T-cell (primary cell): ENCODE data around the gene GABRD. TPM values are rescaled to one million over a fixed set of nuclear protein-coding genes. Genes with fewer than 3 reads are reported as not detected.

Experiments used
- ATAC-seq, 4 experiments: fragments of 200-7000 bp in 3 of 4; fragments of 150-1000 bp in 1 of 4; cut with Tn5 transposase; replicated peaks in 1 of 4; 1 replicate in 3 of 4; 2 replicates in 1 of 4; pipeline ENCODE4 v1.10.0; 2021; ENCODE audit warnings: moderate library complexity in 3 of 4, mild to moderate bottlenecking in 2 of 4, moderate number of reproducible peaks in 1 of 4
- CTCF ChIA-PET, 2 donors: fragments of 300-600 bp; sonication (Branson Sonifier 250); formaldehyde crosslinking; loops; one replicate each; lab custom pipeline; 2022; ENCODE audit warnings: antibody characterized with exemption in 2 of 2; lab: Charles Lee
- POLR2A ChIA-PET, 2 donors: fragments of 300-600 bp; sonication (Branson Sonifier 250); formaldehyde crosslinking; loops; one replicate each; lab custom pipeline; 2022; ENCODE audit warnings: antibody characterized with exemption in 2 of 2; lab: Charles Lee
- DNase-seq, 35 experiments: peaks; one replicate each; pipeline versions ENCODE4 v3.0.0 to v3.0.0-alpha.2; 2013 to 2023
- H3K27ac ChIP-seq: one replicate; pipeline ENCODE4 v1.5.1; 2013; ENCODE audit warnings: low read length
- H3K27me3 ChIP-seq, 2 experiments: replicated peaks in 1 of 2; 1 replicate in 1 of 2; 2 replicates in 1 of 2; pipeline versions ENCODE4 v1.6.1 to v1.7.0; 2013; ENCODE audit warnings: low read length in 1 of 2, mixed read lengths in 1 of 2; ENCODE audit not compliant: control insufficient read depth in 2 of 2, insufficient read depth in 2 of 2; ENCODE audit errors: extremely low read depth in 1 of 2
- H3K36me3 ChIP-seq, 2 donors: 1 replicate in 1 of 2; 2 replicates in 1 of 2; pipeline versions ENCODE4 v1.6.1 to v1.7.0; 2013; ENCODE audit warnings: low read length in 1 of 2; ENCODE audit not compliant: control insufficient read depth in 2 of 2, insufficient read depth in 1 of 2; ENCODE audit errors: extremely low read depth in 1 of 2
- H3K4me1 ChIP-seq, 2 experiments: 1 replicate in 1 of 2; 2 replicates in 1 of 2; pipeline versions ENCODE4 v1.6.1 to v1.7.0; 2013; ENCODE audit warnings: low read length in 2 of 2, mixed read lengths in 1 of 2; ENCODE audit not compliant: insufficient read depth in 2 of 2, control insufficient read depth in 1 of 2; ENCODE audit errors: extremely low read depth in 1 of 2
- H3K4me3 ChIP-seq, 2 donors: 1 replicate in 1 of 2; 2 replicates in 1 of 2; pipeline versions ENCODE4 v1.5.1 to v1.7.0; 2013; ENCODE audit warnings: mild to moderate bottlenecking in 2 of 2, low read length in 1 of 2, moderate library complexity in 1 of 2; ENCODE audit not compliant: control insufficient read depth in 1 of 2; ENCODE audit errors: extremely low read depth in 1 of 2
- H3K9me3 ChIP-seq: 2 replicates; pipeline ENCODE4 v1.7.0; 2013
- H3K27ac Mint-ChIP-seq, 2 donors: one replicate each; pipeline ENCODE4 v1.8.0; 2020 to 2021; ENCODE audit warnings: mild to moderate bottlenecking in 2 of 2, mixed read lengths in 2 of 2
- H3K27me3 Mint-ChIP-seq, 2 donors: one replicate each; pipeline ENCODE4 v1.8.0; 2021 to 2022; ENCODE audit warnings: mixed read lengths in 2 of 2
- H3K36me3 Mint-ChIP-seq: one replicate; pipeline ENCODE4 v1.8.0; 2021; ENCODE audit warnings: mixed read lengths
- H3K4me1 Mint-ChIP-seq, 3 donors: one replicate each; pipeline ENCODE4 v1.8.0; 2020 to 2022; ENCODE audit warnings: mixed read lengths in 3 of 3, mild to moderate bottlenecking in 1 of 3
- H3K4me3 Mint-ChIP-seq, 3 donors: one replicate each; pipeline ENCODE4 v1.8.0; 2020 to 2022; ENCODE audit warnings: mild to moderate bottlenecking in 3 of 3, mixed read lengths in 3 of 3, moderate library complexity in 3 of 3
- H3K9me3 Mint-ChIP-seq, 3 donors: one replicate each; pipeline ENCODE4 v1.8.0; 2020 to 2022; ENCODE audit warnings: mixed read lengths in 3 of 3
- WGBS: methylation state at CpG from one replicate; pipeline ENCODE4 v1.1.5; 2013; ENCODE audit warnings: missing lambda C conversion rate; ENCODE audit not compliant: insufficient coverage; 5-methylcytosine and 5-hydroxymethylcytosine counted together
- total RNA-seq, 35 experiments: library from RNA in 6 of 35; stranded (reverse) in 6 of 35; fragments of 120-200 nt in 1 of 35; gene quantifications; one replicate each; pipeline versions ENCODE4 v1.2.1 to v1.2.4 and lab custom pipeline; 2013 to 2026

GABRD gene
- total RNA-seq, 5 donors from 2014 or later (not counting 1 experiment from before 2014, with no cell fraction given), result 1.1 TPM; not detected in 4

DNA sequence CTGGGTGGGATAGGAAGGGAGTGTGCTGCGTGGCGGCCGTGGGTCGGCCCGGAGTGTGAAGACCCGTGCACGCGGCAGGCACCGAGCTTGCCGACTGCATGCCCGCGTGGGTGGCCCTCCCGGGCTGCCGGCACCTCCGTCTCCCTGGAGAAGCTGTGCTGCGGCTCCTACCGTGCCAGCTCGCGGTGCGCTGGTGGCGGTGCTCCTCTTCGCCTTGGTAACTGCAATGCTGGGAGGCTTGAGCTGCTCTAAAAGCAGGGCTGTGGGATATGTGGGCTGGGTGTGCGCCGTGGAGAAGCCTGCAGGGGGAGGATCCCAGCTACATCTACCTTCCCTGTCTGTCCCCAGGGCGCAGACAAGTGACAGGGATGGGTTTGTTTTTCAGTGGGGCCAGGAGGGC, 2.4 kb downstream of the GABRD start:
- H3K4me3 ChIP-seq, result no peak overlapping the region
- Mint-ChIP-seq H3K36me3 (no peaks in the 10 kb centered on the region), H3K9me3 (no peaks in the 10 kb centered on the region), H3K4me1 (peaks cover 10 to 19% (median 11%) of the 10 kb centered on the region in 3 donors), H3K27ac (no peak overlapping the region), H3K4me3 (peak overlapping the region in 1 of 3 donors; percentile 57), H3K27me3 (peaks cover 43 to 67% of the 10 kb centered on the region in 2 donors)
- H3K27ac ChIP-seq, result no peak overlapping the region
- no peaks in the 10 kb centered on the region for H3K36me3 ChIP-seq
- ChIA-PET POLR2A (no interaction called here), CTCF (interaction anchor here in 1 of 2 donors (0.5 kb wide), 1 partner anchor 58 kb away, joined by 4 read pairs; no protein-coding TSS in a partner anchor)
- no peaks in the 10 kb centered on the region for H3K9me3 ChIP-seq
- 93% methylated on average over 17 of the region's 25 CpGs for WGBS
- peaks cover 0 to 32% of the 10 kb centered on the region in 2 experiments for H3K4me1 ChIP-seq
- peaks cover 2 to 85% of the 10 kb centered on the region in 2 experiments for H3K27me3 ChIP-seq
- DNase-seq (no peak), ATAC-seq (no peak)

DNA sequence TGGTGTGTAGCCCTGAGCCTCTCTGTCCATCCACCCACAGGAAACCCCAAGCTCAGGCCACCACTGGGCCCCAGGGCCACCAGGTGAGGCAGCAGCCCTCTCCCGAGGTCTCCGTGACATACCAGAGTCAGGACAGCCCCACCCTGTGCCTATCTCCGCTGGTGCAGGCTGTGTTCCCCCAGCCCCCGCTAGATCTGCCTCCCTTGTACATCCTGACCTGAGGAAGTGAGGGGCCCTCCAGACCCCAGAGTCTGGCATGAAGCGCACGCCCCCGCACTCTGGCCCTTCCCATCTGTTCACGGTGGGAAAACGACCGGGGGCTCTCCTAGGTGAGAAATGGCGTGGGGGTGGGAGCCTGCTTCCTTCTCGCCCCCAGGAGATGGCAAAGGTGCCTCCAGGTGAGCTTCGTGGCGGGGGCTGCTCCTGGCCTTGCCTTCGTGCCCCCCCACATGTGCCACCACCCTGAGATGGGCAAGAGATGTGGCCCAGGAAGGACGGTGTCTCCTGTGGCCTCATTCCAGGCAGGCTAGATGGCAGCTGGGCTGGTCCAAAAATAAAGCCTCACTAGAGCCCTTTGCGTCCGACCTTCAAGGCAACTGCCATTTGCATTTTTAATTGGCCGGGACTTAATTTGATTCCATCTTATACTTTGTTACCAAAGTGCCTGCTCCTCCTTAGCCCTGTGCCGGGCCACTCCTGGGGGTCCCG, 3.1 kb downstream of the GABRD start:
- H3K27me3 Mint-ChIP-seq, result peaks cover 37 to 61% of the 10 kb centered on the region in 2 donors
- ChIA-PET POLR2A (no interaction called here), CTCF (no interaction called here)
- Histone ChIP-seq H3K9me3 (no peaks in the 10 kb centered on the region), H3K4me1 (peaks cover 0 to 32% of the 10 kb centered on the region in 2 experiments), H3K4me3 (no peak overlapping the region), H3K27me3 (peaks cover 2 to 81% of the 10 kb centered on the region in 2 experiments), H3K27ac (no peak overlapping the region), H3K36me3 (no peaks in the 10 kb centered on the region)
- H3K27ac Mint-ChIP-seq, result no peak overlapping the region
- 79% methylated on average over 13 of the region's 21 CpGs for WGBS
- H3K9me3 Mint-ChIP-seq, result no peaks in the 10 kb centered on the region
- no peak for DNase-seq
- no peaks in the 10 kb centered on the region for H3K36me3 Mint-ChIP-seq
- no peak overlapping the region for H3K4me3 Mint-ChIP-seq
- ATAC-seq, result no peak
- peaks cover 10 to 20% (median 11%) of the 10 kb centered on the region in 3 donors for H3K4me1 Mint-ChIP-seq

DNA sequence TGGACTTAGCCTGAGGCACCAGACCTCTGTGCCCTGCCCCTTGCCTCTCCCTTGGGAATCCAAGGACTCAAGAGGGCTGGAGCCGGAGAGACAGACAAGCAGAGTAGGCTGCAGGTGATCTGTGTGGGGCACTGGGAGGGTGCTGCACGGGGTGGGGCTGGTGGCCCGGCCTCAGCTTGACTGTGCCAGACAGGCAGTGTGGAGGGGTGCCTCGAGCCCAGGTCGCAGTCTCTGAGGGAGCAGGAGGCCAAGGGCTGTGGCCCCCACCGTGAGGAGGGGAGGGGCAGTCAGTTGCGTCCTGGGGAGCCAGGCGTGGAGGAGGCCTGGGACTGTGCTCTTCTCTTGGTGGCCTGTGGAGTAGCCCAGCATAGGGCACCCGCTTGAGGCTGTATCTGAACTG, 4.0 kb downstream of the GABRD start:
- POLR2A ChIA-PET, result interaction anchor here in 1 of 2 donors (0.6 kb wide), 1 partner anchor 28 kb away, joined by 3 read pairs; no protein-coding TSS in a partner anchor
- CTCF ChIA-PET, result no interaction called here
- 78% methylated on average over 8 of the region's 9 CpGs for WGBS
- H3K4me1 ChIP-seq, result peaks cover 0 to 32% of the 10 kb centered on the region in 2 experiments
- DNase-seq (no peak), ATAC-seq (no peak)
- peaks cover 1 to 76% of the 10 kb centered on the region in 2 experiments for H3K27me3 ChIP-seq
- no peaks in the 10 kb centered on the region for H3K9me3 Mint-ChIP-seq
- no peak overlapping the region for H3K27ac Mint-ChIP-seq
- H3K4me1 Mint-ChIP-seq, result peaks cover 8 to 14% (median 10%) of the 10 kb centered on the region in 3 donors
- H3K27ac ChIP-seq, result no peak overlapping the region
- no peak overlapping the region for H3K4me3 ChIP-seq
- no peaks in the 10 kb centered on the region for H3K36me3 ChIP-seq
- no peaks in the 10 kb centered on the region for H3K9me3 ChIP-seq
- peaks cover 29 to 51% of the 10 kb centered on the region in 2 donors for H3K27me3 Mint-ChIP-seq
- H3K36me3 Mint-ChIP-seq, result no peaks in the 10 kb centered on the region
- H3K4me3 Mint-ChIP-seq, result no peak overlapping the region

DNA sequence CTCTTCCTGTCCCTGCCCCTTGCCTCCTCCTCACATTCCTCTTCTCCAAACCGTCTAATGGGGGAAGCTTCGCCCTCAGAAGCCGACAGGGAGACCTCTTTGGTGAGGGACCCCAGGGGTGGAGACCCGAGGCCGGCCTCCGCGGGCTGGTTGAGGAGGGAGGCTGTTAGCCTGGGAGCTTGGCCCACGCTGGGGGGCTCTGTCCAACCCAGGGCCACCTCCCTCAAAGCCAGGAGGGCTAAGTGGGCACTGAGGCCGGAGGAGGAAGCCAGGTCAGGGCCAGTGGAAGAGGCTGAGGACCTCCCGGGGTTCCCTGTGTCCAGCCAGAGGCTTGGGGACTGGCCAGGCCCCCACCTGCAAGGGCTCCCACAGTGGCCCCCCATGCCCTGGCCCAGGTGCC, 5.3 kb downstream of the GABRD start:
- H3K27ac ChIP-seq, result no peak overlapping the region
- no peak for ATAC-seq
- no peak overlapping the region for H3K27ac Mint-ChIP-seq
- DNase-seq, result no peak
- no peaks in the 10 kb centered on the region for H3K9me3 Mint-ChIP-seq
- 85% methylated on average over 6 of the region's 10 CpGs for WGBS
- ChIA-PET POLR2A (no interaction called here), CTCF (no interaction called here)
- no peaks in the 10 kb centered on the region for H3K36me3 Mint-ChIP-seq
- H3K27me3 ChIP-seq, result peaks cover 0 to 72% of the 10 kb centered on the region in 2 experiments
- no peak overlapping the region for H3K4me3 ChIP-seq
- peaks cover 24 to 46% of the 10 kb centered on the region in 2 donors for H3K27me3 Mint-ChIP-seq
- no peaks in the 10 kb centered on the region for H3K36me3 ChIP-seq
- H3K4me1 ChIP-seq, result peaks cover 0 to 25% of the 10 kb centered on the region in 2 experiments
- no peak overlapping the region for H3K4me3 Mint-ChIP-seq
- H3K4me1 Mint-ChIP-seq, result peaks cover 5 to 10% (median 6%) of the 10 kb centered on the region in 3 donors
- H3K9me3 ChIP-seq, result no peaks in the 10 kb centered on the region

DNA sequence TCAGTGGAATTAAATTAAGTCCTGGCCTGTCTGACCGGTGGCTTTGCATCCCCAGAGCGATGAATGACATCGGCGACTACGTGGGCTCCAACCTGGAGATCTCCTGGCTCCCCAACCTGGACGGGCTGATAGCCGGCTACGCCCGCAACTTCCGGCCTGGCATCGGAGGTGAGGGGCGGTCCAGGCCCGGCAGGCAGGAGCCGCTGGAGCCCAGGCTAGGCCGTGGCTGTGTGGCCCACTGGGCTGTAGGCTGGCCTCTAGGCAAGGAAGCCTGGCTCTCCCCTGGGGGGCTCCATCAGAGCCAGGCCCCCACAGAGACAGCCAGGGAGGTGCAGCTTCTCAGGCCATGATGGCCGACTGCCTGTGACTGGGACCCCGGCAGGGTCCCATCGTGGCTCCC, 5.7 kb downstream of the GABRD start:
- WGBS, result 89% methylated on average over 18 of the region's 18 CpGs
- no peak overlapping the region for H3K4me3 Mint-ChIP-seq
- peaks cover 0 to 21% of the 10 kb centered on the region in 2 experiments for H3K4me1 ChIP-seq
- ChIA-PET POLR2A (no interaction called here), CTCF (no interaction called here)
- DNase-seq (no peak), ATAC-seq (no peak)
- H3K27ac Mint-ChIP-seq, result no peak overlapping the region
- H3K36me3 Mint-ChIP-seq, result no peaks in the 10 kb centered on the region
- H3K9me3 ChIP-seq, result no peaks in the 10 kb centered on the region
- H3K36me3 ChIP-seq, result no peaks in the 10 kb centered on the region
- no peaks in the 10 kb centered on the region for H3K9me3 Mint-ChIP-seq
- peaks cover 5 to 8% (median 5%) of the 10 kb centered on the region in 3 donors for H3K4me1 Mint-ChIP-seq
- H3K27me3 ChIP-seq, result peaks cover 0 to 71% of the 10 kb centered on the region in 2 experiments
- H3K4me3 ChIP-seq, result no peak overlapping the region
- H3K27ac ChIP-seq, result no peak overlapping the region
- H3K27me3 Mint-ChIP-seq, result peaks cover 22 to 44% of the 10 kb centered on the region in 2 donors

DNA sequence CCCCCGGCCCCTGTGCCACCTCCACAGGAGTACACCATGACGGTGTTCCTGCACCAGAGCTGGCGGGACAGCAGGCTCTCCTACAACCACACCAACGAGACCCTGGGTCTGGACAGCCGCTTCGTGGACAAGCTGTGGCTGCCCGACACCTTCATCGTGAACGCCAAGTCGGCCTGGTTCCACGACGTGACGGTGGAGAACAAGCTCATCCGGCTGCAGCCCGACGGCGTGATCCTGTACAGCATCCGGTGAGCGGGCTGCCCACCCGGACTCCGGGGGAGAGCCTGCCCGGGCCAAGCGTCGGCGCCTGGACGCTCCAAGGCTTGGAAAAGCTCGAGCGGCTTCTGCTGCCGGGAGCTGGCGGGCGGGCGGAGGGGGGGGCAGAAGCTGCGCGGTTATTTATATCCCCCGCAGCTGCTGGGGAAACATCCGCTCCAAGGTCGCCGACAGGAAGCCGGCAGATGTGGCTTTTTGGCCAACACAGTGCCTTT, 6.4 kb downstream of the GABRD start:
- peaks cover 5 to 8% (median 5%) of the 10 kb centered on the region in 3 donors for H3K4me1 Mint-ChIP-seq
- peaks cover 0 to 71% of the 10 kb centered on the region in 2 experiments for H3K27me3 ChIP-seq
- H3K9me3 ChIP-seq, result no peaks in the 10 kb centered on the region
- WGBS, result 56% methylated on average over 32 of the region's 39 CpGs
- ATAC-seq, result peak in 3 of 4 experiments; percentile 44 to 78 (median 73)
- H3K27me3 Mint-ChIP-seq, result peaks cover 18 to 40% of the 10 kb centered on the region in 2 donors
- ChIA-PET POLR2A (no interaction called here), CTCF (no interaction called here)
- peak overlapping the region; percentile 6 to 57 (median 24) for H3K4me3 Mint-ChIP-seq
- no peak overlapping the region for H3K27ac Mint-ChIP-seq
- no peaks in the 10 kb centered on the region for H3K36me3 ChIP-seq
- DNase-seq, result peak in 10 of 35 experiments; percentile 4 to 36 (median 25)
- H3K36me3 Mint-ChIP-seq, result no peaks in the 10 kb centered on the region
- H3K4me3 ChIP-seq, result peak overlapping the region; percentile 17 to 23
- no peaks in the 10 kb centered on the region for H3K9me3 Mint-ChIP-seq
- H3K4me1 ChIP-seq, result peaks cover 0 to 15% of the 10 kb centered on the region in 2 experiments
- H3K27ac ChIP-seq, result no peak overlapping the region
